ENCODE data around the gene EPN2. TPM values are rescaled to one million over a fixed set of nuclear protein-coding genes. Genes with fewer than 3 reads are reported as not detected.

Gene EPN2
- total RNA-seq, 1 donor from 2014 or later: 14.2 TPM

- H3K4me3 ChIP-seq (ENCODE audit: low read depth, low read length): no peak overlapping the region
- no peak for DNase-seq (ENCODE audit: low read depth)
- TF ChIP-seq CTCF (conservative IDR thresholded peaks at IDR 0.05; ENCODE audit: low read depth, low read length): no peak
Measured at GRCh38 chr17:19341211-19341631, 104.1 kb downstream of the EPN2 start.

GRCh38 chr17:19341641-19342610 is 104.8 kb downstream of the EPN2 start:
- TF ChIP-seq CTCF (conservative IDR thresholded peaks at IDR 0.05; ENCODE audit: low read depth, low read length): no peak
- no peak for DNase-seq (ENCODE audit: low read depth)

GRCh38 chr17:19342611-19343255 is 105.6 kb downstream of the EPN2 start:
- H3K4me3 ChIP-seq (ENCODE audit: low read depth, low read length): no peak overlapping the region
- no peak for TF ChIP-seq CTCF (conservative IDR thresholded peaks at IDR 0.05; ENCODE audit: low read depth, low read length)
- DNase-seq (ENCODE audit: low read depth): no peak

More at GRCh38 chr17:19341641-19342610, 104.8 kb downstream of the EPN2 start:
- H3K4me3 ChIP-seq (ENCODE audit: low read depth, low read length): no peak overlapping the region

GRCh38 chr17:19343256-19343630 is 106.1 kb downstream of the EPN2 start:
- no peak overlapping the region for H3K4me3 ChIP-seq (ENCODE audit: low read depth, low read length)
- no peak for TF ChIP-seq CTCF (conservative IDR thresholded peaks at IDR 0.05; ENCODE audit: low read depth, low read length)
- DNase-seq (ENCODE audit: low read depth): no peak

- no peak overlapping the region for H3K4me3 ChIP-seq (ENCODE audit: low read depth, low read length)
- TF ChIP-seq CTCF (conservative IDR thresholded peaks at IDR 0.05; ENCODE audit: low read depth, low read length): no peak
- no peak for DNase-seq (ENCODE audit: low read depth)
Measured at GRCh38 chr17:19343671-19344151, 106.5 kb downstream of the EPN2 start.

- DNase-seq (ENCODE audit: low read depth): no peak
- no peak for TF ChIP-seq CTCF (conservative IDR thresholded peaks at IDR 0.05; ENCODE audit: low read depth, low read length)
- H3K4me3 ChIP-seq (ENCODE audit: low read depth, low read length): no peak overlapping the region
Measured at GRCh38 chr17:19344311-19345066, 107.3 kb downstream of the EPN2 start.

All from epithelial cell of proximal tubule (primary cell).